Panc1 (cell line): Measurements from ENCODE around the gene LMBRD2.
"Not testable (repeated sequence)": the region's sequence is repeated elsewhere in the genome, so short reads cannot be mapped to it uniquely, and the experiment has no call there.

Source experiments
- CTCF ChIP-seq: fragments of 450-650 bp; IDR thresholded peaks from 2 replicates; pipeline ENCODE4 v1.5.1; 2017; ENCODE audit warnings: mild to moderate bottlenecking
- SIN3A ChIP-seq: IDR thresholded peaks from 2 replicates; pipeline ENCODE4 v1.6.1; 2012; ENCODE audit warnings: low read depth, mild to moderate bottlenecking, low read length, moderate library complexity, borderline replicate concordance; ENCODE audit not compliant: insufficient read depth

GRCh38 chr5:36184408-36184807, 32.7 kb upstream of the LMBRD2 start:
- TF ChIP-seq SIN3A, CTCF: not testable (repeated sequence)
